HG03354 (cell line): ENCODE measurements around the gene PTPRR.

Experiments used
- ATAC-seq: cut with Tn5 transposase; IDR thresholded peaks from one replicate; pipeline ENCODE4 v1.9.1; 2021; ENCODE audit warnings: mild to moderate bottlenecking; ENCODE audit not compliant: unreplicated experiment, poor library complexity, severe bottlenecking

Gene PTPRR

DNA sequence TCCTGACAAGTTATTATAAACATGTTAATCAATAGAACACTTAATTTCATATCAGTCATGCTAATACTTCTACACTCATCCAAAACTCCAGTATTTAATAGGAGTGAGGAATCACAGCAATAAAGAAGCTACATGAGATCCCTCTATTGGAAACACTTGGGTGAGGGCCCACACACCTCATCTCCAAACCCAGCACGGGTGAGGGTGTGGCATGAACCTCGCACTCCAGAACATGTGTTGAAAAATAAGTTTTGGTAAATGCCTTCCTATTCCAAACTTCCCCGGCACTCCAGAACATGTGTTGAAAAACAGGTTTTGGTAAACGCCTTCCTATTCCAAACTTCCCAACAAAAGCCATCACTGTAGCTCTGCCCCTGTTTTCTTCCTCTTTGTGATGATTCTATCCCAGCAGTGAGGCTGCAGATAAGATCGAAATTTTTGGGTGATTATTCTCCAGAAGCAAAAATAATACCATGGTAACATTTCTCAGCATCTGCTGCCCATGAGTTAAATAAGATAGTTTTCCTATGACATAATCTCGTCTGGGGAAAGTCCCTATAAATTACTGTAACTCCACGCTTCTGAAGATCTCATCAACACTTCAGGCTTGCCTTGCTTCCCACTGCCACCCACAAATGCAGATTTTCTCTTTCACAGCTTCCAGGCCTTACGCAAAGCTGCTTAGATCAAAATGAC lies 258.9 kb downstream of the PTPRR start:
- ATAC-seq: no peak

DNA sequence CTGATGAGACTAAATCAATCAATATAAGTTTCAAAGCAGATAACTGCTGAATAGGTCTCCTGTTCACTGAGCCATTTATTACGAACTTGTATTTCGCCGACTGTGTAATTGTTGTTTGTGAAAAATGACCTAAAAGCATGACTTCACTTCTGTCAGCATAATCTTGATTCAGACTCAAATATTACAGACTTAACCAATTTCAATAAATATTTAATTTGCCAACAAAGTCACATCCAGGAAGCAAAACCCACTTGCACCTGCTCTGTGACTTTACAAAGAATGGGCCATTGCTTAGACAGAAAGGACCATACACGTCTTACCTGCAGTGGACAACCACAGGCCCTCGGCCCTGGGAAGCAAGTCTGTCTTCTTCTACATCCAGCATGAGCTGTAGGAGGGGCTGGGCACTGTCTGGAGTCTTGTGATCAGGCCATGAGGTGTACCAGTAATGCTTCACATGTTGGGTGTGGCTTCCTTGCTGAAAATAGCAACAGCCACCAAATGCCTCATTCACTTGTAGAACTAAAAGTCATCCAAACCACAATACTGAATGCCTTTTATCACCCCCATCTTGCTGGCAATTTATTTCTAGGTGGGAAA lies 259.8 kb downstream of the PTPRR start:
- ATAC-seq: no peak

DNA sequence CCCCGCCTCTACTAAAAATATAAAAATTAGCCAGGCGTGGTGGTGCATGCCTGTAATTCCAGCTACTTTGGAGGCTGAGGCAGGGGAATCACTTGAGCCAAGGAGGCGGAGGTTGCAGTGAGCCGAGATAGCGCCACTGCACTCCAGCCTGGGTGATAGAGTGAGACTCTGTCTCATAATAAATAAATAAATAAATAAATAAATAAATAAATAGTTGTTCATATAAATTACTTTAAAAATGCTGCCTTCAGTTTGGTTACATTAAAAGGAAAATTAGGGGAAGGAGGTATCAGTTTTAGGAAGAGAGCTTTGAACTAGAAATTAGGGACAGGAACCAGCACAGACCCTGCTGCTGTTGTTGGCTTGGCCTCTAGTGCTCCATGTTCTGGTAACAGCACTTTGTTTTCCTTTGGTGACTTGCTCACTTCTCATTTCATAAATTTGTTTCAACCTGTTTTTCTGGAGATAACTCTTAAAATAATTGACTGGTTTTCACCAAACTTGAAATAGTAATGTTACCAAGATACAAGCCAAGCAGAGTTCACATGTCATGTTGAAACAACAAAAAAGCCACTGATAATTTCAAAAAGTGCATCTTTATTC lies 260.4 kb downstream of the PTPRR start:
- no peak for ATAC-seq

DNA sequence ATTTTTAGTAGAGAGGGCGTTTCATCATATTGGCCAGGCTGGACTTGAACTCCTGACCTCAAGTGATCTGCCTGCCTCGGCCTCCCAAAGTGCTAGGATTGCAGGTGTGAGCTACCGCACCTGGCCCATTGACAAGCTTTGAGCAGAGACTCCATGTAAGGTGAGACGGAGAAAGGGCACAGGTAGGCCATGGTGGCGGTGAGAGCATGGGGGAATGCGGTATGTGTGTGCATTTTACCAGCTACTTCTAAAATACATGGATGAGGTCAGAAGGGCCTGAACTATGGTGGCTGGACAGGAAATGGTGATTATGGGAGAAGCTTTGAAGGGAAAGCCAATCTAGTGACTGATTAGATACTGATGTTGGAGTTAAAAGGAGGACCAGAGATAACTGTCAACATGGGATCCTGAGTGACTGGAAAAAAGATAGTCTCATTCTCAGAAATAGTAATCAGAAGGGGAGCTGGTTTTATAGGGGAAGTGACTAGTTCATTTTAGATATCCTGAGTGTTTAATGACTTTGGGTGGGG lies 261.4 kb downstream of the PTPRR start:
- no peak for ATAC-seq

DNA sequence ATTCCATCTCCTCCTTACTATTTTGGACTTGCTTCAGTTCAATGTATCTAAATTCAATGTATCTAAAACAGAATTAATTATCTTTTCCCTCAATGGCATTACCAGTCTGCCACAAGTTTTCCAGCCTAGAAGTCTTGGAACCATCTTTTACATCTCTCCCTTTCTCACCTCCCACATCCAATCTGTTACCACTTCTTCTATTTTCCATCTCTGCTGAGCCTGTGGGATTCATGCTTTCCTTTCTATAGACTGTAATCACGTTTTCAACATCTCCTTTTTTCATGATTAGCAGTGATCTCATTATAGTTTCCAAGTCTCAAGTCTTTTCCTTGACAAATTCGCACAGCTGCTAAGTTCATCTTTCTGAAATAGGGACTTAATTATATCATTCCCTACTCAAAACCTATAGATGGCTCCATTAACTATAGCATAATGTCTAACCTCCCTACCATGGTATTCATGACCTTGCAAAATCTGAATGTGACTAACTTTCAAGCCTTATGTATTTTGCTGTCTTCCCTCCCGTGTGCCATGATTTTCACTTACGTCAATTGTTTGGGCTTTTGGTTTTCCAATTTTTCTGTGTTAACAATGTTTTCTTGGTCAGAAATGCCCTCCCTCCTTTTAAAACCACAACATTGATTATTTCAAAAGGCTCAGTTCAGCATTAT lies 262.8 kb downstream of the PTPRR start:
- ATAC-seq: no peak

DNA sequence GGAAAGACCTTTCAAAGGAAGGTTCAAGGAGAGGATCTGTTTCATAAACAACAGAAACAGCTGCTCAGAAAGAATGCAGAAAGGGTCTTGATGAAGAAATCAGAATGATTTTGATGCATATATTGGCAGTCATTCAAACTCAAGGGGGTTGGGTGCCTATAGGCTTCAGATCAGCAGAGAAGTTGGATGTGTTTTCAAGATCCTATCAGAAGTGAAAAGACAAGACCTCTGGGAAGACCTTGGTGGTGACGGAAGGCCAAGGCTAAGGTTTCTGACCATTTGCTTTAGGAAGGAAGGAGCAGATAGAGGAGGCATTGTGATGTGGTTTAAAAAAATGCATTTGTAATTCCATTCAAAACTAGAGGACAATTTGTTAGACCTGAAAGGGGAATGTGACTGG lies 268.1 kb downstream of the PTPRR start:
- no peak for ATAC-seq

DNA sequence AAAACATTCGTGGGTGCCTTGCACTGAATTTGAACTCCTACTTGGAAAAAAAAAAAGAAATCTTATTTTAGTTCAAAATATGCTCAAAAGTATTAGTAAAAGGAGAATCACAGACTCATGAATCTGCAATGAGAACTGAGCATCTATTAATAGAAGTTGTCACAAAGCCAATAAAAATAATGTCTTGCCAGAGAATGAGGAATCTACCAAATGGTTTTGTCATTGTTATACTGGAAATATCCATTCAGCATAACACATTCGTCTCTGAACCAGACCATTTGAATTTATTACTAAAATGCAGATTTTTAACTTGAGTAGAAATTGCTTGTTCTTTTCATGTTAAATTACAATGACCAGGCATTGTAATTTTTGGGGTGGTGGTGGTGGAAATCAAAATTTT lies 271.7 kb downstream of the PTPRR start:
- no peak for ATAC-seq

DNA sequence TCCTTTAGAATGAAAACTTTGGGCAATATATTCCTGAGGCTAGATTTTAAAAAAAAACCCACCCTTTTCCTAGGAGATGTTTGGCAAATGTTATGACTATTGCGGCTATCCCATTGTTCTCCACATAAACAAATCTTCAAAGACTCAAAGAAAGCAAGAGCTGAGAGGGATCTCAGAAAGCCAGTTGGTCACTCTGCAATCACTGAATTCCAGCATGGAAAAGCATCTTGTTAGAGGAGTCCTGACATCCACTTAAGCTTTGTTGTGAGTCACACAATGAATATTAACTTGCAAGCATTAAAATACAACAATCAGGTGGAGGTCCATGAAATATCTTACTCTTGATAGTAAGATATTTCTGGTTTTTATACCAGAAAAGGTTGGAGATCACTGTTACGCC lies 272.3 kb downstream of the PTPRR start:
- ATAC-seq: no peak

DNA sequence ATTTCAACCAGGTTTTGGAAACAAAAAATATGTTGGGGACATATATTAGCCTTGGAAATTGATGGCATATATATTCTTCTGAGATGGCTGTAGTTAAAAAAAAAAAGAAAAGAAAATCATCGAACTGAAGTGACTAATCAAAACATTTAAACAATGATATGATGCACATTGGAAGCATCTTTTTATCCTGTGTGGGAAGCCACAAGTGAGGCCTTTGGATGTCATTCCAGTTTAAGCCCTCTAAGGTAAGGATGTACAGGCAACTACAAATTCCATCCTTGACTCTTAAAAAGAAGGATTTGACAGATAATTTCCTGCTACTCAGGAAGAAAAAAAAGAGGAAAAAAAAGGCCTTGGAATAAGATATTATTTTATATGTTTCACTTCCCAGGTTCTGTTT lies 273.7 kb downstream of the PTPRR start:
- ATAC-seq: no peak

DNA sequence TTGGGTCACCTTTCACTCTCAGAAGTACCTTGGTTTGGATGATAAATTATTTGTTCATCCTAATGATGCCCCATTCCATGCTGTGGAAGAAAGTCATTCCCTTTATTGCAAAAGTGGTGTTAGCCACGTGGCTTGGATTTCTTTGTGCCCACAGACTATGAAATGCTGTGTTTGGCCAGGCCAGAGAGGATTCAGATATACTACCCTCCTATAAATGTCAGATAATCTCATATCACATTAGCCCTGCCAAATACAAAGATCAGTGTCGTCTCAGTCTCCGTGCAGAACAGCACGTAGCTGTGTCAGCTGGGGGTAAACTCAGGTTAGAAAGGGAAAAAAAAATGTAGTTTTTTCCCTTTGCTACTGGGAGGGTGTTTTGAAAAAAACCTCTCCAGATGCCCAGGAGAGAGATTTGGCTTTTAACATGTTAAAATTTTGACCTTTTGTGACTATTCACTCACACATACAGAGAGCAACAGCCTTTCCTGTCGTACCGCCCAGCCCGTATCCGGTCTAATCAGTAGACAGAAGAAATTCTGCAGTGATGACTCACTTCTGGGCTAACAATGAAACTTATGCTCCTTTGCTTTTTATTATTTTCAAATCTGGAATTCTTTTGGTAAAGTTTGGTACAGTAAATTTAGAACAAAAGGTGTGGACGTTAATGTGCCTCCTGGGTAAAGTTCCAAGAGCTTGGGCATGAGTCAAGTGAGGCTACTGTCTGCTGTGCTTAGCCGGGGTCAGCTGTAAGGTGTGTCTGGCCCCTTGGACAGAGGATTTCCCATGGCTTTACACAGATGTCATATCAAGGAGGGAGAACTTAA lies 274.8 kb downstream of the PTPRR start:
- ATAC-seq: peak; percentile 90

DNA sequence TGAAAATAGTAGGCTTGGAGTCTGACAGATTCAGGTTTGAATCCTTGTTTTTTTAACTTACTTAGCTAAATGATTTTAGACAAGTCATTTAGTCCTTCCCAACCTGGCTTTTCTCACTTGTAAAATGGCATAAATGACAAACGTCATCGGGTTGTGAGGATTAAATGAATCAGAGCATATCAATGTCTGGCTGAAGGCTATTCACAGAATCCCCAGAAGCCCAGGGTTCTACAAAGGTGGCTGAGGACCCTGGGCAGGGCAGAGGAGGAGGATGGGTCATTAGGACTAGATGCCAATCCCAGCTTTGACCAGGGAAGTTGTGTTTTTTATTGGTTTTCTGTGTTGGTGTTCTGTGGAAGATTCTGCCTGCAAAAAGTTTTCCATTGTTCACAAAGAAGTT lies 275.7 kb downstream of the PTPRR start:
- no peak for ATAC-seq

DNA sequence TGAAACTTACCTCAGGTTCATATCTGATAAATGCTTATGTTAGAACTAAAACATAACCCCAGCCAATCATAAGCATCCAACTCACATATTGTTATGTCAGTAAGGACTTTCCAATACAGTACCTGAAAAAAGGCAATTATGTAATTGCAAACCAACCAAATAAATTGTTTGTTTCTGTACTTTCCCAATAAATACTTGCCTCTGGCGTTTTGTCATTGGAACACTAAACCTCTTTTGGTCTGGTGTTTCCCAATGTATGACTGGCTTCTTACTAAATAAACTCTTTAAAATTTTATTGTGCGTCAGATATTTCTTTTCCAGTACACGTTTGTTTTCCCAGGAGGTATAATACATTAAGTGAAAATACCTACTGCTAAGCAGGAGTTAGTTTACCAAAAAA lies 276.6 kb downstream of the PTPRR start:
- no peak for ATAC-seq

DNA sequence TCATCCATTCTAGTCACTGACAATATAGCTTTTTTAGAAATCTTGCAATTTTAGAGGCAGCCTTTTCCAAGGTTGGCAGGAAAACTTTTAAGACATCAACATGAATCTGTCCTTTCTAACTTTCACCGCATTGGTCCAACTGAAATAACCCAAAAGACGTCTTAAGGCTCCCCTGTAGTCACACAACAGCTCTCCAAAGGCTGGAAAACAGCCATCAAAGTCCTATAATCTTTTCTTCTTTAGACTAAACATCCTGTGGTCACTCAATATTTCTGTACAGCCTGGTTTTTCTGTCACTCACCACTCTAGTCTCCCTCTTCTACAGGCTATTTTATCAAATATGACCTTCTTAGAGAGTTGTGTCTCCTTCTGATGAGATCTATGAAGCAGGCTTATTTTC lies 278.8 kb downstream of the PTPRR start:
- no peak for ATAC-seq

DNA sequence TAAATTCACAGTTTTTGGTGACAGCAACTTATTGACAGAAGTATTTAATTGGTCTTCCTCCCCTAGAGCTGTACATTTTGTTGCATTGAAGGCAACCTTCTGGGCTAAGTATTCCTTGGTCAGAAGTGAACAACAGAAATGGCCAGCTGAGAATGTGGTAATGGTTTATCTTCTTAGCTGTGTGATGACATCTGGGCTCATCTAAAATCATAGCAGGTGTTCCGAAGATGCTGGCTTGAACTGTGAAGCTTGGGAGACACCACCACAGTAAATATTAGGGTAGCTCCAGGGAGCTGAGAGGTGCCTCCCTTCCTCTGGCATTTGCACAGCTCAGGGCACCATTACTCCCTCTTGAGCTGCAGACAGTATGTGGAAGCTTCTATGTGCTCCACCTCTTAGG lies 279.6 kb downstream of the PTPRR start:
- no peak for ATAC-seq

DNA sequence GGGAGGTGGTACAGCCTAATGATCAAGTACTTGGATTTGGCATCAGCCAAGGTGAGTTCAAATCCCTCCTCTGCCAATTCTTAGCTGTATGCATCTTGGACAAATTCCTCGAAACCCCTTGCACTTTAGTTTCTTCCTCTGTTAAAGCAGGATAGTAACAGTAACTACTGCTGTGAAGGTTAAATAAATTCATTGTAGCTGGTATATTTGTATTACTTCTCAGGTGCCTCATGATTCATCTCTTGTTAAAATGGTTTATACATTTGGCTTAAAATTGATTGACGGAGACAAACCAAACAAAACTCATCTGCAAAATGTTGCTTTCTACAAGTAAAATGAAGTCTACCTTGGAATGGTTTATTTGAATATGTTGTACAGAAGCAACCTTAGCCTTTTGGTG lies 281.0 kb downstream of the PTPRR start:
- no peak for ATAC-seq

DNA sequence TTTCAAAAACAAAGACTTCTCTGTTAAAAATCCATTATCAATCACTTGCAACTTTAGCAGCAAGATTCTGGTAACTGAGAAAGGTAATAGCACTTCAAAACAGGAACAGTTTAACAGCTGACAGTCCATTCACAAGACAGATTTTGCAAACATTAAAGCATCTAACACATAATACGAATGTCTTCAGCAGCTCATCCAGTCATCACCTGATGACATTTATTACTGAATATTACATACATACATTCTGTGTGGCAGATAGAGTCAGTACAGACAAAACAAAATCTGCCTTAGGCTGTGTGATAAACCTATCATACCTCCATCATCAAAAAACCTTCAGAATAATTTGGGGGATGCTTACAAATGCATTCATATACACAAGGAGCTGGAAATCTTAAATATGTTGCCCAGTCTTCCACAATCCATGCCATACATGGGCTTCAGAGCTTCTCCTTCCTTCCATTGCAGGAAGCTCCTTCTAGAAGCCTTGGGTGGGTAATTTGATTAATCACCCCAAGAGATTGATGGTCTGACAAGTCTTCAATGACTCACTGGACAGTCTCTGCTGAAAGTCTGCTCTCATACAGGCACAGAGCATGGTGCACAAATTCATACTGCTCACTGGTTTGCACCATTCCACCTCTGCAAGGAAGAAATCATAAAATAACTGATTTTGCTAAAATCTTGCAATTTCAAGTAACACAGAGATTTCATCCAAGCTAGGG lies 281.7 kb downstream of the PTPRR start:
- no peak for ATAC-seq

DNA sequence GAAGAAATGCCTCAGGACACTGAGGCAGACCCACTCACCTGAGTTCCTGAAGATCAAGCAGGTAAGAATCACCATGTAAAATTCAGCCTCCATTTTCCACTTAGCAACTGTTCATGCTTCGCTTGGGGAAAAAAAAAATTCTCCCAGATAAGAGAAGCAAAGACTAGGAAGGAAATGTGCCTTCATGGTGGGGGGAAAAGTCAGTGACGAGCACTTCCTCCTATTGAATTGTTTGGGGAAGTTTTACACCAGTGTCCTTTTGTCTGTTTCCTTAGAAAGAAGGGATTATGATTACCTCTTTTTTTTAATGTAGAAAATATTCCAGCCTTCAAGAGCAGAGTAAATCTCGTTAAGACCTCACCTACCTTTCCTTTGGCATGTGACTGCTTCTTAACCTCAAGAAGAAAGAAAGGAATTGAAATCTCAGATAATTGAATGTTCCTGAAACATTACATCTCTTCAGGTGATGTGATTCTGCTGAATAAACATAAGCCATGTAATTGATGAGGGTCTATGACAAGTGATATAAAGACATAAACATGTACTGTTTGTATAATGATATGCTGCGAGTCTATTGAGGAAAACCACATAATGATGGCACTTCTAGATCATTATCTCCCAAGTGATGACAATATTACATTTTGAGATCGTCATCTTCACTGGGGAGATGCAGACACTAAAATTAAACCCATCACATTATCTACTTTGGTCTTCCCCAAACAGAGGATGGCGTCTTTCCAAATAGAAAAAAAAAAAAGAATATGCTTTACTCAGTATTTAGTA lies 283.0 kb downstream of the PTPRR start, which contains the start of gene PTPRB:
TSS of gene PTPRB (minus strand) at position 127 of the 783 bp plus-strand sequence. CDS start at position 93, 34 bp downstream.
- no peak for ATAC-seq

DNA sequence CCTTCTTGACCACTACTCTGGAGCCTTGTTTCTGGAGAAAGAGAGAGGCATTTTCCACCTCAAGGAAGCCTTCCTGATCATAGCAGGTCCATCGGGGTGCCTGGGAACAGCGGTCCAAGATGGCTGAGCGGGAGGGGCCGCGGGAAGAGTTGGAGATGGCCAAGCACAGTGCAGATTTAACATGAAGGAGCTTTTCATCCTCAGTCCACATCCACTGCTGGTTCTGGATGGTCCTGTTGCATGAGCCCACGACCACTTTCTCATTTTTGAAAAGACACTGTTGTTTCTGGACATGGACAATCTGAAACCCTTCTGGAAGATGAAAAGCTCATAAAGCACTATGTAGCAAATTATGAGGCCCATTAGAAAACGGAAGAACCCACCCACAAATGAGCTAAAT lies 284.8 kb downstream of the PTPRR start:
- no peak for ATAC-seq
